ENCODE data around the gene ITCH. TPM values are rescaled to one million over a fixed set of nuclear protein-coding genes. Genes with fewer than 3 reads are reported as not detected.

The ITCH gene
- total and polyA plus RNA-seq, 2 donors (not counting 3 experiments of a cell fraction or from before 2014, with no cell fraction given): 6.4 to 57.4 TPM

GRCh38 chr20:34452281-34452982, 89.4 kb downstream of the ITCH start:
- H3K9me3 ChIP-seq (replicated peaks; ENCODE audit: control insufficient read depth, insufficient read depth, low read length): no peaks in the 10 kb centered on the region
- no peak overlapping the region for H3K9ac ChIP-seq (replicated peaks; ENCODE audit: extremely low read depth, insufficient read depth, low read length)
- intact Hi-C loops (cut with micrococcal nuclease): no loop called here
- H3K27me3 ChIP-seq (ENCODE audit: control insufficient read depth in 2 of 2, insufficient read depth in 2 of 2, low read length in 2 of 2): no peaks in the 10 kb centered on the region
- H3K36me3 ChIP-seq (ENCODE audit: control insufficient read depth in 2 of 2, extremely low read depth in 1 of 2, insufficient read depth in 2 of 2, low read length in 2 of 2): peaks cover 4 to 7% of the 10 kb centered on the region in 2 experiments
- no peak for FAIRE-seq
- DNase-seq (ENCODE audit: low read depth, low spot score): no peak
- no peak overlapping the region for H3K27ac ChIP-seq (ENCODE audit: insufficient read depth, low read depth, low read length)
- CTCF ChIA-PET: interaction anchor here (1.4 to 1.7 kb wide), 2 partner anchors 15 to 70 kb away, joined by 3 to 5 read pairs; no protein-coding TSS in a partner anchor
- no peak overlapping the region for H2AFZ ChIP-seq (ENCODE audit: low read depth, low read length)
- POLR2A ChIA-PET: no interaction called here
- H3K9me1 ChIP-seq (replicated peaks; ENCODE audit: control insufficient read depth, extremely low read depth, insufficient read depth, low read length): no peaks in the 10 kb centered on the region
- no peaks in the 10 kb centered on the region for H4K20me1 ChIP-seq (replicated peaks; ENCODE audit: control insufficient read depth, extremely low read depth, insufficient read depth, low read length)
- TF ChIP-seq POLR2A (IDR thresholded peaks at IDR 0.05; ENCODE audit: low read depth, low read length): no peak
- no peak for TF ChIP-seq EZH2 (IDR thresholded peaks at IDR 0.05; ENCODE audit: borderline replicate concordance, low read depth, low read length, severe bottlenecking)
- H3K4me1 ChIP-seq (ENCODE audit: control insufficient read depth, extremely low read depth, insufficient read depth, low read length): no peaks in the 10 kb centered on the region
- dilution Hi-C loops (cut with MboI; ENCODE audit: extremely low pct_ligation_motif_present, low sequenced_read_pairs): no loop called here
- H3K4me2 ChIP-seq (ENCODE audit: insufficient read depth, low read length): no peak overlapping the region
- H3K4me3 ChIP-seq (replicated peaks in 1 of 3; ENCODE audit: insufficient read depth in 1 of 3, low read depth in 1 of 3, low read length in 3 of 3): no peak overlapping the region
- no peaks in the 10 kb centered on the region for H3K79me2 ChIP-seq (ENCODE audit: control insufficient read depth, insufficient read depth, low read length)
- no TSS peak for BruUV-seq (replicated peaks)

- peaks cover 9 to 13% of the 10 kb centered on the region in 2 experiments for H3K36me3 ChIP-seq (ENCODE audit: control insufficient read depth in 2 of 2, extremely low read depth in 1 of 2, insufficient read depth in 2 of 2, low read length in 2 of 2)
- intact Hi-C loops (cut with micrococcal nuclease): no loop called here
- peaks cover 11% of the 10 kb centered on the region for H3K4me1 ChIP-seq (ENCODE audit: control insufficient read depth, extremely low read depth, insufficient read depth, low read length)
- POLR2A ChIA-PET: no interaction called here
- DNase-seq (ENCODE audit: low read depth, low spot score) (peak; percentile 51), FAIRE-seq (peak; percentile 80)
- dilution Hi-C loops (cut with MboI; ENCODE audit: extremely low pct_ligation_motif_present, low sequenced_read_pairs): no loop called here
- H3K4me2 ChIP-seq (ENCODE audit: insufficient read depth, low read length): no peak overlapping the region
- CTCF ChIA-PET: interaction anchor here (1.3 kb wide), 2 partner anchors 14 to 146 kb away, joined by 5 to 7 read pairs; no protein-coding TSS in a partner anchor
- no peaks in the 10 kb centered on the region for H3K79me2 ChIP-seq (ENCODE audit: control insufficient read depth, insufficient read depth, low read length)
- TF ChIP-seq JUN (IDR thresholded peaks at IDR 0.05; ENCODE audit: borderline replicate concordance, insufficient read depth, insufficient read length, low read depth) (peak; percentile 70), MYC (IDR thresholded peaks at IDR 0.05; ENCODE audit: low read depth, low read length) (no peak)
- H3K9ac ChIP-seq (replicated peaks; ENCODE audit: extremely low read depth, insufficient read depth, low read length): no peak overlapping the region
- no peaks in the 10 kb centered on the region for H3K27me3 ChIP-seq (ENCODE audit: control insufficient read depth in 2 of 2, insufficient read depth in 2 of 2, low read length in 2 of 2)
- H3K4me3 ChIP-seq (replicated peaks in 1 of 3; ENCODE audit: insufficient read depth in 1 of 3, low read depth in 1 of 3, low read length in 3 of 3): no peak overlapping the region
- H3K9me3 ChIP-seq (replicated peaks; ENCODE audit: control insufficient read depth, insufficient read depth, low read length): no peaks in the 10 kb centered on the region
- H2AFZ ChIP-seq (ENCODE audit: low read depth, low read length): no peak overlapping the region
- H3K27ac ChIP-seq (ENCODE audit: insufficient read depth, low read depth, low read length): peak overlapping the region; percentile 19
- no TSS peak for BruUV-seq (replicated peaks)
- no peaks in the 10 kb centered on the region for H4K20me1 ChIP-seq (replicated peaks; ENCODE audit: control insufficient read depth, extremely low read depth, insufficient read depth, low read length)
- no peaks in the 10 kb centered on the region for H3K9me1 ChIP-seq (replicated peaks; ENCODE audit: control insufficient read depth, extremely low read depth, insufficient read depth, low read length)
These were observed 95.6 kb downstream of the ITCH start for GRCh38 chr20:34458631-34459030.

Data from endothelial cell of umbilical vein (primary cell).